ENCODE results near the gene PRKN.

Gene PRKN

DNA sequence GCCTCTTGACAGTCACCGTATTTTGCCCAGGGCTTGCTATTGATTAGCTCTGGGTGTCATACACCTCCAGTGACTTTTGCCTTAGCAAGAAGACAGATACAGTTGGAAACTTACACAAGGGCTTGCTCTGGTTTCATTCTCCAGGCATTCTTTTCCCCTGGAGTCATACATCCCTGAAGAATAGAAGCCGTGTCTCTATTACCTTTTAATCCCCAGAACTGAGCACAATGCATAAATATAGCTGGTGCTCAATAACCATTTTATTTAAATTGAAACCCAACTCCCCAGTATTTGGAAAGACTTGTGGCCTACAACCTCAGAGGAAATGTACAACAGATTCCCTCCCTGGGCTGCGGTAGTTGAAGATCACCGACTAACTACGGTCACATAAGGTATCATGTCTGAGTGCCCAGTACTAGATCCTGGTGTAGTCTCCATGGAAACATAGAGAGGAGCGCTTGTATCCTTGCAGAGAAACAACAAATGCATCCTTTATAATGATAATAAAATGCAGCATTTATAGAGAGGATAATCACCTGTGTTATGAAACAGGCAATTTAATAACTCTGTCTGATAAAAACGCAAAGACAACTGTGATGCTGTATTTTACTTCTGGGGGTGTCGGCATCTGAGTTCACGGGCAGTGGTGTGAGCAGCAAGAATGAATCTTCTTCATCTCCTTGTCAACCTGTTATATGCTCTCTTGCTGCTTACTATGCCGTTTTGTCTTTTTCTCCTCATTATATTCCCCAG, 1052.5 kb downstream of the PRKN start:
- no peak for DNase-seq

DNA sequence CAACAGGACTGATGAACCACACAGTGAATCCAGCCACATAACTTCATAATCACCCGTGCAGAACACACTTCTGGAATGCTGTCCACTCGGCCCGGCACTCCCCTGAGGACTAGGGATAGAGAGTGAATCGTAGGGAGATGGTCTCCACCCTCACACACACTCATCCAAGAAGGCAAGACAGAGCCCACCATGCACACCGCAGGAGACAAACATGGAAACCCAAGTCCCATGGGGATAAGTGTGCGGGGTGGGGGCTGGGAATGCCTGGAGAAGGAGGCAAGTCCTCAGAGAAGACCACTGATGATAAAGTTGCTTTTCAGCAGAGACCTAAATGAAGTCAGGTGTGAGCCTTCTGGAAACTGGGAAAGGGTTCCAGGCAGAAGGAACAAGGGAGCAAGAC, 1054.5 kb downstream of the PRKN start:
- no peak for DNase-seq

DNA sequence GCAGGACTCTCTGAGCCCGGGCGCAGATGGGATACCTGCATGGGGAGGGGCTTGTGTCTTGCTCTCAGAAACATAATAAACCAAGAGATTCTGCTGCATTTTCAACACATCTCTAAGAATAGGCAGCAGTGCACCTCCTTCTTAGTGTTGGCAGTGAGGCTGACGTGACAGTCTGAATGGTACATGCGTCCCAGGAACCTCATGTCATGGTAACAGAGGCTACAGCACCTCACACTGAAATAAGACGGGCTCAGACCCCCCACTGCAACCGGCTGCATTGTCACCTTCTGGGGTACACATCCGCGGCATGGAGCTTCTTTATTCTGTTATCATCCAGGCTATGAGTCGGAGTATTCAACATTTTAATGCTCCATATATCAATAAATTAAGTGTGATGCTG, 1056.4 kb downstream of the PRKN start:
- no peak for DNase-seq

DNA sequence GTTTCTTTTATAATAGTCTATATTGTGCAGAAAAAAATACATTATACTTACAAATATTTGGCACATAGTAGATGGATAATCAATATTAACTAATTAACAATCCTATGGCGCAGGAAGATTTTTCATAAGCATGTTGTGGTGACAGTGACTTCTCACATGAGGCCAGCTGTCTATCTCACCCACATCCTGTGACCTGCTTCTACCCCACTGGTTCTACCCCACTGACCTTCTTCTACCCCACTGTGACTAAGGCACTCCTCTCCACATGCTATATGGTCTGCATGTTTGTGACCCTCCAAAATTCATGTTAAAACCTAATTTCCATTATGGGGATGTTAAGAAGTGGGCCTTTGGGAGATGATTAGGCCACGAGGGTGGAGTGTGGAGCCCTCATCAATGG, 1058.9 kb downstream of the PRKN start:
- no peak for DNase-seq

DNA sequence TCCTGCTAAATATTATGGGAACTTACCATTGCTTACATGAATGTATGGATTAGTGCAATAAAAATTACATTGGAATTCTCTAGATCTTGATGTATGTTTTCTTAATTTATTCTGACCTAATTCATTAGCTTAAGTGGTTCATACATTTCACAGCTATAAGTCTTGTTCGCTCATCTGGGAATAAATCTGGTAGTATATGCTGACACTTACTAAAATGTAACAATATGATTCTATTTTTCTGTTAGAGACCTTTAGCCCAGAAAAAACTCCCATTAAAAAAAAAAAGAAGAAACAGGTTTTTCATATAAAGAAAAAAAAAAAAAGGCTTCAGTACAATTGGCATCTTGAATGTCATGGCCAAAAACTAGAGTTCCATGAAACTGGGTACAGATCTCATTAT, 1059.6 kb downstream of the PRKN start:
- DNase-seq = no peak

DNA sequence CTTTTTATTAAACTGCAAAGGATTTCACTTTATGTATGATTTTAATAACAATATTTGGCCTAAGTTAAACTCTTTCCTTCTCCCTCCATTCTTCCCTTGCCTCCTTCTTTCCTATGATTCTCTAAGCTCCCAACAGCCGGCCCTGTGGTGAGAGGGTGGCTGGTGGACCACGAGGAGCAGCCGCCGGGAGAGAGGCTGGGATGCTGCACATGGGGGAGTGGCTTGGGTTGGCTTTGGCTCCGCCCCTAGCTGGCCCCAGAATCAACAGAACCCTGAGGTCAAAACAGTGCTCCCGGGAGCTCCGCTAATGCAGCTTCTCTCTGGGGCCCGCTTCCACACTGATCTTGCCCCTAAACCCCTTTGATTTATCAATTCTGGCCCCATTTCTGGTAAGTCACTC, 1063.9 kb downstream of the PRKN start:
- no peak for DNase-seq

DNA sequence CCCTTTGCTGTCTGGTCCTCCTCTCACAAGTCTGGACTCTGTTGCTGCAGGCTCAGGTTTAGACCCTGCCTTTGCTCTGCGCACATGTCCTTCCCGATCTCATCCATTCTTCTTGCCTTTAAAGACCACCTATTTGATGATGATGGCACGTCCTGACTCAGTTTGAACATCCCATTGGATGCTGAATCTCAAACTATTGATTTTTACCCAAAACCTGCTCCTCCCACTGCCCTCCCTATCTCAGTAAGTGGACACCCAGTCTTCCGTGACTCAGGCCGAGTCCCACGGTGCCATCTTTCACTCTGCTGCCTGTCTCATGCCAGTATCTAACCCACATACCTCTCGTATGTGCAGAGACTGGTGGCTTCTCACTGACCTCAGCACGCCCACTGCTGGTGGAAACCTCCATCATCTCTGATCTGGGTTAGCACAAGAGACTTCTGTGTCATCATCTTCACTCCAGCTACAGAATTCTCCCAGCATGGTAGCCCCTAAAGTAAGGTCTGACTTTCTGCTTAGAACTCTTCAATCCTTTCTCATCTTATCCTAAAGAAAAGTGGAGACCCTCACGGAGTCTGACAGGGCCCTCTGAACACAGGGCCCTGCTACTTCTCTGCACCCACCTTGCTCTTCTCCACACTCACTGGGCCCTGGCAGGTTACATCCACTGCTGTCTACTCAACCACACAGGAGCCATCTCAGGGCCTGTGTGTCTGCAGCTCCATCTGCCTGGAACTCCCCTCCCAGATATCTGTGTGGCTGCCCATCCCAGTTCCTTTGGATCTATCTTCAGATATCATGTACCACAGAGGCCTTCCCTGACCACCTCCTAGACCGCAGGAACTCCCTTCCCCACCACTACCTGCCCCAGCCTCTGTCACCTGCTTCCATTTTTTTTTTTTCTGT, 1066.6 kb downstream of the PRKN start:
- DNase-seq = no peak

DNA sequence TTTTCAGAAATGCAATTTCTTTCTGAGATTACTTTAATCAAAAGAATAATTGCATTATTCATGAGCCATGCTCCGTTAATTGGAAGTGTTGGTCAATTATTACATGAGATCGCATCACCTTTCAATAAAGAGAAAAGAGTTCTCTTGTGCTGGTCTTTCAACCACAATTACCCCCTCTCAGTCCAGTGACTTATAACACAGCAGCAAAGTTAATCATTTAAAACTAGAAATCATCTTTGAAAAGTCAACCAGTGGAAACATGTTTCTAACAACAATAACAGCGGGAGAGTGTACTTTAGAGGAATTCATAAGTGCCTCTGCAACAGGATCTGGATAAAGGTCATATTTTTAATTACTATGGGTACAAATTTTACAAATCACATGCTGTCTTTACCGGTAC, 1069.4 kb downstream of the PRKN start:
- no peak for DNase-seq

DNA sequence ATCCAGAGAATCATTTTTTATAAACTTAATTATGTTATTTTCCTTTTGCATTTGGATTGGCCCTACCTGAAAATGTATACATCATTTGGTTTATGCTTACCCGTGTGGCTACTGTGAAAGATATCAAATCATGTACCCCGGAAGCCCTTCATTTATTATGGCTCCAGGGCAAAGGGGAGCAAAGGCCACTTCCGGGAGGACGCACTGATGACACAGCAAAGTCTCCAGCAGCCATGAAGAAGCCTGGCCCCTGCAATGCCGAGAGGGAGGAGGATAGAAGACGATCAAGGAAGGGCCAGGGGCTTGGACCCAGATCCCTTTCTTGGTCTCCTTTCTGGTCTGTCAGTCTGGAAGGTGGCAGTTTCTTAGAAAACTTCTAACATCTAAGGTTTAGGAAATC, 1073.4 kb downstream of the PRKN start:
- no peak for DNase-seq

DNA sequence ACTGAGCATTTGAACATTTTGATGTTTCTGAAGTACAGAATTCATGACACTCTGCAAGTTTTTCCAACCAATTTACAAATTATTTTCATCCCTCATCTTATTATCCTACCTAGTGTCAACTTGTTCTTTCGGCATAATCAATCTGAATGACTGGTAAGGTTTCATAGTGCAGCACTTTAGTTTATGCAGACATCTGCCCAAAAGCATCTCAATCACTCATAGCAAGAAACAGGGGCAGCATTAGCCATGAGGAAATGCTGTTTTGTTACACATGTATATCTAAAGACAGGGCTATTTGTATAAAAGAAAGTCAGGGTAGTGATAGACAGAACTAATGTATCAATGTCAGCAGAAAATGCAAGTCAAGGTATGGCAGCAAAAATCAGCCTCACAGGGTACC, 1075.6 kb downstream of the PRKN start:
- no peak for DNase-seq

DNA sequence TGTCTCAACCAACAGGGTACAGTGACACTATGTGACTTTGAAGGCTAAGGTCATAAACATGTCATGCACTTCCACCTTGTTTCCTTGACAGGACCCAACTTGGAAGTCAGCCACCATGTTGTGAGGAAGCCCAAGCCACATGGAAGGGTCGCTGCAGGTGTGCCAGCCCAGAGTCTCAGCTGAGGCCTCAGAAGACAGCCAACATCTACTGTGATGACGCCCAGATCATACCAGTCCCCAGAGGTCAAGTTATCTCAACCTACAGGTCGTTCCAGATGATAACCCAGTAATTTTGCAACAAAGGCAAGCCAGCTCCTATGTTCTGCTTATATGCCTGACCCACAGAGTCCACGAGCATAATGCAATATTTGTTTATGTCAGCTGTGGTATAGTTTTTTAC, 1077.7 kb downstream of the PRKN start:
- DNase-seq = no peak

DNA sequence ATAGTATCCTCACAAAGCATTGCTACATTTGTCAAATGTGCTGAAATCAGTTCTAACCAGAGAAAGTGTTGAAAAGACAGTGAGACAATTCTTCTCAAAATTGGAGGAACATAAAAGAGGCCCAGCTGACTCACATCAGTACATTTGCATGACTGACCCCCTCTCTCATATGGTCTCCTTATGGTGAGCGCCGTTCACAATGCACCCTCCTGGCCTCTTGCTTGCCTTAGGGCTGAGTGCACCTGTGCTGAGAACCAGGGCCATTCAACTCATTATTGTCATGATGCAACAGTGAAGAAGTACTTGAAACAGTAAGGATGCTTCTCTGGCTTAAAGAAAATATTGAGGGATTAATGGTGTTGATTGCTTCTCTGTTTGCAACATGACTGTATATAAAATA, 1078.5 kb downstream of the PRKN start:
- no peak for DNase-seq

DNA sequence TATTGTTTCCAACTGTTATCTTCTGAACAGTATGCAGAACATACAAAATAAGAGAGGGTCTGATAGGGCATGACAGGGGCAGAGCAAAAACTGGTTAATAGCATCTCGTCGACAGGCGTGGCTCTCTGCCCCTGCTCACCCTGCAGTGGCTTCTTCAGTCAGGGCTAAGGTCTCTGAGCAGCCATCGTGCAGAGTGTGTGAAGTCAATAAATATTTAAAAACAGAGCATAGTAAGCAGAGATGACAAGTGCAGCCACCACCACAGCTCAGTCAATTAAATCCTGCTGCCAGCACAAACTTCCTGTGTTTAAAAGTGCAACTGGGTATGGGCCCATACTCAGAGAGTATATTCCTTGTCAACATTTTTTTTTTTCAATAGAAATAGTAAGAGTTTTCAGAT, 1080.3 kb downstream of the PRKN start:
- no peak for DNase-seq

DNA sequence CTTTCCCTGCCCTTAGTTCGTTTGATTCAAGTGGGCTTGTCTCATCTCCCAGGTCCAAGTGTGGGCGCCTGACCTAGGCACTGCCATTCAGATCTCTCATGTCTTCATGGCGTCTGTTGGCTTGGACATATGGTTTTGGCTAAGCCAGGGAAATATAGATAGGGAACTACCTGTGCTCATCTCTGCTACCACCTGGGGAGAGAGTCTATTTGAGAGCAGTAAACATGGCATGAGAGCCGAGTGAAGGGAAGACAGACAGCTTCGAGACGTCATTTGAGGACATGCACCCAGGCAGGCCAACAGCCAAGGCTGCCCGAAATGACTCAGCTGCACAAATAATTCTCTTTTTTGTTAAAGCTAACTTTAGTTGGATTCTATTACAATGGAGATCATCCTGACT, 1083.0 kb downstream of the PRKN start:
- DNase-seq = no peak

DNA sequence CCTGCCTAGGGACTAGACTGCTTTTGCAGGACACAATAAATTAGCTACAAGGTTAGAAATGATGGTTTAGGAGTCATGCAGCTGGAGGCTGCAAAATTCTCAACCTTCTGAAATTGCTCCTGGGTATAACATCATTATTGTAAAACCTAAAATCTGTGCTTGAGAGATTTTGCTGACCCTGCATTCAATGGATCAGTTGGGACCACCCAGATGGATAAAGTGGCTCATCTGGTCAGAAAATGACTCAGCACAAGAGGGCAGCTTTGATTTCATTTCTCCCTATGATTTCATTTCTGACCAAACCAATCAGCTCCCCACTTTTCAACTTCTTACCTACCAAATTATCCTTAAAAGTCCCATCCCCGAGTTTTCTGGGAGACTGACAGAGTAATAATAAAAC, 1086.4 kb downstream of the PRKN start:
- DNase-seq = no peak

DNA sequence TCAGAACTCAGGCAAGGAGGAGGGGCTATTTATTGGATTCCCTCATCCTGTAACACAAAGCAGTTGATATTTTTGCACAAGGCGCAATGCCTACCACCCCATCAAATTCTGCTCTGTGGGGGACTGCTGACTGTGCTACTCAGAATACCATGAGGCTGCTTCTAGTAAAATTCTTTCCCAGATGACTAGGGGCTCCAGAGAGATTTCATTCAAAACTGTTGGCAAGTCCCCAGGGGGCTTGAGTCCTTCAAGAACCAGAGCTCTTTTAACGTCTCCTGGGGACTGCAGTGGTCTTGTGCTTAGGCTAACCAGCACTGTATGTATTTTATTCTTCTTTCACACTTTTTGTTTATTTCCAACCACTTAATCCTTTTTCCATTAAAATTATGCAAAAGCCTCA, 1087.8 kb downstream of the PRKN start:
- DNase-seq = no peak

DNA sequence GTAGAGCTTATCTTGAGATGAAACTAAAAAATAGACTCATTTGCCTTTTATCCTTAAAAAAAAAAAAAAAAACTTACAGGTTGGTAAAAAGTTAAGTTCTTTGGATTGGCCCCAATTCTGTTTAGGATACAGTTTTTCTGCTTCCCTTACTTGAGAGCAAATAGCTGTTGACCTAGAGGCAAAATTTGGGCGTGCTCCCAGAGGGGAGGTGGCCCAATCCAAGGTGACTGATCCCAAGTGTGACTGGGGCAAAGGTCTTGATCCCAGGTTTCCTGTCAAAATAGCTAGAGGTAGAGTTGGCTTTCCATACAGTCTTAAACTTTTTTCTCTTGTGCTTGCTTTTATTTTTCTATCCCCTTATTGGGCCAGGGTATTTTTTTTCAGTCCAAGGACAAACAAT, 1089.9 kb downstream of the PRKN start:
- DNase-seq = no peak

DNA sequence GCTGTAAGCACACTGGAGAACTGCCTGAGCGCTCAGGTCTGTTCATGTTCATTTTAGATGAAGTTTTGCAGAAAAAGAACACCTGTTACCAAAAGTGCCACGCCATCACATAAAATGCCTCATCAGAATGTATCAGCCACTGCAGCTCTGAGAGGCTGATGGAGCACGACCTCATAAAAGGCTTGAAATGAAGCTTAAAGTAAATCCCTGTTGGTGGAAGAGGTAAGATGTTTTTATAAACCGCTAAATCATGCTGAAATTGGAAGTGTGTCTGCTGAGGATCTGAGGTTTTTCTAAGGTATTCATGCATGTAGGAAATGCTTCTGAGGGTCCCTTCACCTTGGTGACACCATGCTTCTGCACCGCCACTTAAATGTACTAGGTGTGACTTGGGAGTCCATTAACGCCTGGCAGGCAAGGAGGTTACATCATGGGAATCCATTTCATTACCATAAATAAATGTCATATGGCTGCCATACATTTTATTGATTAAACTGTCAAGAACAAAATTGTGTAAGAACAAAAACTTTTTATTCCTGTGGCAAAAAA, 1090.6 kb downstream of the PRKN start:
- no peak for DNase-seq

DNA sequence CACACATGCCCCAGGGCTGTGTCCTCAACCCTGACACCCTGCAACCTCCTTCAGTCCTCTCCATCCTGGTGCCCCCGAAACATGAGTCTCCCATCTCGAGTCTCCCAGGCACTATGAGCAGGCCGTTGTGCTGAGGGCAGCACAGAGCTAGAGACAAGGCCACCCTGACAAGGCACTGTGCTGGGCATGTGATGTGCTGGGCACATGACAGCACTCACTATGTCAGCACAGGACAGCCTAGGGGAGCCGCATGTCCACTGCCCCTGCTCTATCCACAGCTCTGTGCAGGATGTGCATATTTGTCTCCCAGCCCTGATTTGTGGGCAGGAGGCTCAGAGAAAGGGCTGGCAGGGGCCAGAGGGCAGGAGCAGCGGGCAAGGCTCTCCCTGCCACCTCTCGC, 1091.6 kb downstream of the PRKN start:
- no peak for DNase-seq

DNA sequence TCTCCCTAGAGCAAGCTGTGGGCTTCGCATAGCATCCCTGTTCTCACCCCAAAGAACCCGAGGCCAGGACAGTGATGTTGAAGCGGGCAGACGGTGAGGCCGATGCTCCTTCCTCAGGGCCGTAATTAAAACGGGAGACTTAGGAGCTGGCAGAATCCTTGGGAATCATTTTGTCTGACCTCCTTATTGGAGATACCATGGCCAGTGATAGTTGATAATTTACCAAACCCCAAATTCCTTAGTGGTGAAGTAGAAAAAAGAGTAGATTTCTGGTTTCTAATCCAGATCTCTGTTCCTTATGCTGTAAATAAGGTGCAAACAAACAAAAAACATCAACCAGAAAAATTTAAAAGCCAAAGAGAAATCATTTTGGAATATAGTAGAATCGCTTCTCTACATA, 1092.7 kb downstream of the PRKN start:
- no peak for DNase-seq

DNA sequence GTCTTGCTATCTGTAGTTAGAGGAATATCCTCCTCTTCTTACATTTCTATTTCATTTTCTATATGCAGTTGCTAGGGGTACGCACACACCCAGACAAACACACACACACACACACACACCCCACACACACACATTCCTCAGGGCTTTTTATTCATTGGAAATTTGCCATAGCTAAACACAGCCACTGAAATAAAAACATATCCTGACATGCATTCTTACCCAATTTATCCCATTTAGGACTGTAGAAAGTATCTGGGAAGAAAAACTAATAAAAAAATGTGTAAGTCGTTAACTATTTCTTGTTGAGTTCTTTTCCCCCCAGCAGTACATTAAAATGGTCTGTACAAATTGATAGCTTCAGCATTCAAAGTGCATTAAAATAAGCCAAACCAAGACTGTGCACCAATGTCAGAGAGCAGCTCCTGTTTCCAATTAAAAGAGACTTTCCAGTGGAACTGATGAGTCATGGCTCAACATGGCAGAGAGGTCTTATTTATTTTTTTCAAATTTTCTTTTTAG, 1095.8 kb downstream of the PRKN start:
- no peak for DNase-seq

DNA sequence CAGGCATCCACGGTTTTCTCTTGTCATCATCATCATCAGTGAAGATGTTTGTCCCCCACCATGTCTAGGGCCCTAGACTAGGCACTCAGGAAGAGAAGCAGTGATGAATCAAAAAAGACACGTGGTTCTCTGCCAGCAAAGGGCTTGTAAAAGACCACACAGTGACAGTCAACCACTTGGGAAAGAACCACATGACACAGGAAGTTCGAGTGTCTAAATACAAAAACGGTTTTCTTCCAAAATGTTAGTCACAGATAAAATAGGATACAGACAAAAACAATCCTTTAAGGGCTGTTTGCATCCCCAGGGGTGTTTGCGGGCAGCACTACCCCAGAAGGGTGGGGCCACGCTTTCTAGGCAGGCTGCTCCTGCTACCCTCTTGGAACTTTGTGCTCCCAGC, 1096.9 kb downstream of the PRKN start:
- DNase-seq = no peak

DNA sequence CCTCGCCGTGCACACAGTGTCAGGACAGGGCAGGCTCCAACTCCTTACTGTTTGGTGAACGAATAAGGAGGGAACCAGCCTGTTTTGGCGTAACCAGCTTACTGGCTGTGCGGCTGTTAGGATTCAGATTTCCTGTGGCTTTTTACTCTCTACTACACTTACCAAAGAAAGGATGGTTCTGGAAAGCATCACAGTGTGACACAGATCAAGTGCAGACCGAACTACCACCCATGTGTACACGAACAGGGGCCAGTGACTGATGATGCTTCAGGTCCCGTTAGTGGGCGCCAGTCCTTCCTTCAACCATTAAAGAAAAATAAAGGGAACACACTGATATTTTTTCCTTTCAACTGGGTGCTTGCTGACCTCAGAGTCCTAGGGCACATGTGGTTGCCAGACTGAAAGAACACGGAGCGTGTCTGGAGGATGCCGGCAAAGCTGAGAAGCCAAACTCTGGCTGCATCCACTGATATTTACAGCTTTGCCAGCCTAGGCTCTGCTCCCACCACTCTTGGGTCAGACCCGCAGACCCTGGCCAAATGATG, 1101.4 kb downstream of the PRKN start:
- DNase-seq = no peak

DNA sequence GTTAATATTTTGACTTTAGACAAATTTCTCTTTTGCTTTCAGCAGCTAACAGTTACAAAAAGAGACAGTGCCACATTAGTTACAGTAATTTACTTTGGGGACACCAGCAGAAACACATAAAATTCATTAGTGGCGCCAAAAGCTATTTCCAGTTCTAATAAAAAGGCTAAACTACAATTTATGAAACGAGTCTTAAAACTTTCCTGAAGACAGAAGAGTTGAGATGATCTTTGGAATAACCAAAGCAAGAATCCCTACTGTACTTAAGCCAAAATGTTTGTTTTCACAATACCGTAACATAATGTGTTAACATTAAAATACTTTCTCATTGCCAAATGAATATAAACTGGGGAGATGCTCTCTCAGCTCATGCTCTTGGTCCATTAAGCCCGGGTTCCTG, 1103.5 kb downstream of the PRKN start:
- DNase-seq = no peak

All from GOT3 (cell line).